MM.1S (cell line): Measurements from ENCODE around the gene TMEM150A.

Source experiments
- EZH2 ChIP-seq: fragments of 300-600 bp; sonication (generic); optimal IDR thresholded peaks from 2 replicates; pipeline ENCODE3; 2017; ENCODE audit warnings: low read depth, mild to moderate bottlenecking, antibody characterized with exemption, low read length, mixed read lengths
- TF ChIP-seq, protein P1 (sequence below): fragments of 300-600 bp; sonication (generic); IDR thresholded peaks from 2 replicates; pipeline ENCODE4 v1.5.1; 2016; ENCODE audit warnings: antibody characterized with exemption, low read length, mixed read lengths

GRCh38 chr2:85652056-85652455 is 49.6 kb upstream of the TMEM150A start:
- TF ChIP-seq, protein P1, sequence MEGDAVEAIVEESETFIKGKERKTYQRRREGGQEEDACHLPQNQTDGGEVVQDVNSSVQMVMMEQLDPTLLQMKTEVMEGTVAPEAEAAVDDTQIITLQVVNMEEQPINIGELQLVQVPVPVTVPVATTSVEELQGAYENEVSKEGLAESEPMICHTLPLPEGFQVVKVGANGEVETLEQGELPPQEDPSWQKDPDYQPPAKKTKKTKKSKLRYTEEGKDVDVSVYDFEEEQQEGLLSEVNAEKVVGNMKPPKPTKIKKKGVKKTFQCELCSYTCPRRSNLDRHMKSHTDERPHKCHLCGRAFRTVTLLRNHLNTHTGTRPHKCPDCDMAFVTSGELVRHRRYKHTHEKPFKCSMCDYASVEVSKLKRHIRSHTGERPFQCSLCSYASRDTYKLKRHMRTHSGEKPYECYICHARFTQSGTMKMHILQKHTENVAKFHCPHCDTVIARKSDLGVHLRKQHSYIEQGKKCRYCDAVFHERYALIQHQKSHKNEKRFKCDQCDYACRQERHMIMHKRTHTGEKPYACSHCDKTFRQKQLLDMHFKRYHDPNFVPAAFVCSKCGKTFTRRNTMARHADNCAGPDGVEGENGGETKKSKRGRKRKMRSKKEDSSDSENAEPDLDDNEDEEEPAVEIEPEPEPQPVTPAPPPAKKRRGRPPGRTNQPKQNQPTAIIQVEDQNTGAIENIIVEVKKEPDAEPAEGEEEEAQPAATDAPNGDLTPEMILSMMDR, result no peak
- no peak for TF ChIP-seq EZH2
